Islet precursor cell (in vitro differentiated cells): ENCODE results near the gene WWOX.
"Not testable (repeated sequence)": the region's sequence is repeated elsewhere in the genome, so short reads cannot be mapped to it uniquely, and the experiment has no call there.

ENCODE experiments used
- DNase-seq: peaks from one replicate; pipeline ENCODE4 v3.0.0-alpha.2; 2018

WWOX gene

GRCh38 chr16:79012671-79013434 lies 913.4 kb downstream of the WWOX start:
- DNase-seq = no peak

- no peak for DNase-seq
Measured at GRCh38 chr16:79013930-79014660, 914.6 kb downstream of the WWOX start.

- no peak for DNase-seq
Measured at GRCh38 chr16:79018650-79019429, 919.4 kb downstream of the WWOX start.

GRCh38 chr16:79019431-79019830 lies 920.0 kb downstream of the WWOX start:
- DNase-seq = no peak

GRCh38 chr16:79021991-79022630 lies 922.7 kb downstream of the WWOX start:
- DNase-seq = no peak

GRCh38 chr16:79026117-79026516 lies 926.7 kb downstream of the WWOX start:
- DNase-seq = no peak

GRCh38 chr16:79036541-79036940 lies 937.1 kb downstream of the WWOX start:
- no peak for DNase-seq

GRCh38 chr16:79037521-79038373 lies 938.3 kb downstream of the WWOX start:
- no peak for DNase-seq

- no peak for DNase-seq
Measured at GRCh38 chr16:79041206-79041605, 941.8 kb downstream of the WWOX start.

GRCh38 chr16:79042141-79042540 lies 942.7 kb downstream of the WWOX start:
- no peak for DNase-seq

- DNase-seq = no peak
Measured at GRCh38 chr16:79042886-79043285, 943.4 kb downstream of the WWOX start.

- DNase-seq = no peak
Measured at GRCh38 chr16:79045191-79045590, 945.7 kb downstream of the WWOX start.

GRCh38 chr16:79047337-79047736 lies 947.9 kb downstream of the WWOX start:
- no peak for DNase-seq

GRCh38 chr16:79049040-79049439 lies 949.6 kb downstream of the WWOX start:
- no peak for DNase-seq

- no peak for DNase-seq
Measured at GRCh38 chr16:79050063-79050462, 950.6 kb downstream of the WWOX start.

- DNase-seq = no peak
Measured at GRCh38 chr16:79051313-79051712, 951.9 kb downstream of the WWOX start.

GRCh38 chr16:79052198-79052597 lies 952.7 kb downstream of the WWOX start:
- DNase-seq = not testable (repeated sequence)

GRCh38 chr16:79053577-79053976 lies 954.1 kb downstream of the WWOX start:
- no peak for DNase-seq

- DNase-seq = no peak
Measured at GRCh38 chr16:79054211-79054984, 954.9 kb downstream of the WWOX start.

GRCh38 chr16:79055251-79055970 lies 956.0 kb downstream of the WWOX start:
- DNase-seq = no peak

GRCh38 chr16:79061181-79061580 lies 961.7 kb downstream of the WWOX start:
- no peak for DNase-seq
